HepG2 (cell line): ENCODE measurements around the gene ANKRD53. TPM values are rescaled to one million over a fixed set of nuclear protein-coding genes. Genes with fewer than 3 reads are reported as not detected.
A peak's percentile ranks its signal among the peaks of the same experiment; 100 is the strongest.

Experiments used
- ADNP ChIP-seq: sonication (generic); formaldehyde crosslinking; IDR thresholded peaks from 2 replicates; pipeline ENCODE4 v1.4.0; 2020; ENCODE audit warnings: missing genetic modification reagents
- FOSL2 ChIP-seq: sonication (generic); formaldehyde crosslinking; IDR thresholded peaks from 2 replicates; pipeline ENCODE4 v1.4.0; 2020; ENCODE audit warnings: missing genetic modification reagents
- GABPA ChIP-seq, 2 experiments: IDR thresholded peaks; 2 replicates each; pipeline ENCODE4 v1.6.1; 2011 to 2016; ENCODE audit warnings: low read depth in 2 of 2, low read length in 1 of 2, missing biosample characterization in 1 of 2, missing genetic modification characterization in 1 of 2
- GTF2F1 ChIP-seq: fragments of 150-350 bp; IDR thresholded peaks from 2 replicates; pipeline ENCODE4 v1.6.1; 2014; ENCODE audit warnings: low read length
- KLF6 ChIP-seq: IDR thresholded peaks from 2 replicates; pipeline ENCODE4 v1.8.0; 2016; ENCODE audit warnings: missing biosample characterization, missing genetic modification reagents
- LCORL ChIP-seq, 2 experiments: fragments of 450-650 bp in 1 of 2; sonication (generic) in 1 of 2; formaldehyde crosslinking in 1 of 2; IDR thresholded peaks; 2 replicates each; pipeline versions ENCODE4 v1.5.0 to v1.6.1; 2017 to 2020; ENCODE audit warnings: antibody characterized with exemption in 1 of 2, missing genetic modification reagents in 1 of 2
- MYC ChIP-seq: sonication (generic); formaldehyde crosslinking; IDR thresholded peaks from 2 replicates; pipeline ENCODE4 v1.9.0; 2021; ENCODE audit warnings: missing genetic modification reagents, borderline replicate concordance
- NFIB ChIP-seq: sonication (generic); formaldehyde crosslinking; IDR thresholded peaks from 2 replicates; pipeline ENCODE4 v1.9.0; 2021; ENCODE audit warnings: missing genetic modification reagents, mild to moderate bottlenecking, borderline replicate concordance
- PRMT3 ChIP-seq: sonication (generic); formaldehyde crosslinking; IDR thresholded peaks from 2 replicates; pipeline ENCODE4 v1.8.1; 2022; ENCODE audit warnings: low read depth, mild to moderate bottlenecking, moderate library complexity, missing genetic modification reagents, borderline replicate concordance
- TEAD3 ChIP-seq: optimal IDR thresholded peaks from 2 replicates; pipeline ENCODE3; 2016; ENCODE audit warnings: borderline replicate concordance
- THYN1 ChIP-seq: sonication (generic); formaldehyde crosslinking; IDR thresholded peaks from 2 replicates; pipeline ENCODE4 v1.8.1; 2023; ENCODE audit warnings: low read depth, mild to moderate bottlenecking, moderate library complexity, missing genetic modification reagents, borderline replicate concordance
- ZBTB10 ChIP-seq: sonication (generic); formaldehyde crosslinking; IDR thresholded peaks from 2 replicates; pipeline ENCODE4 v1.4.0; 2020; ENCODE audit warnings: missing genetic modification reagents, borderline replicate concordance
- ZBTB38 ChIP-seq: sonication (generic); formaldehyde crosslinking; IDR thresholded peaks from 2 replicates; pipeline ENCODE4 v1.5.1; 2020; ENCODE audit warnings: mild to moderate bottlenecking, missing genetic modification reagents
- ZNF326 ChIP-seq: sonication (generic); formaldehyde crosslinking; IDR thresholded peaks from 2 replicates; pipeline ENCODE4 v1.4.0; 2020; ENCODE audit warnings: missing genetic modification reagents, borderline replicate concordance
- ZNF512 ChIP-seq: sonication (generic); formaldehyde crosslinking; IDR thresholded peaks from 2 replicates; pipeline ENCODE4 v1.4.0; 2020; ENCODE audit warnings: mild to moderate bottlenecking, missing genetic modification reagents
- ZNF547 ChIP-seq: sonication (generic); formaldehyde crosslinking; IDR thresholded peaks from 2 replicates; pipeline ENCODE4 v1.5.1; 2020; ENCODE audit warnings: mild to moderate bottlenecking, missing genetic modification reagents
- ZNF768 ChIP-seq: sonication (generic); formaldehyde crosslinking; IDR thresholded peaks from 2 replicates; pipeline ENCODE4 v1.4.0; 2020; ENCODE audit warnings: missing genetic modification reagents
- ZNF790 ChIP-seq: sonication (generic); formaldehyde crosslinking; IDR thresholded peaks from 2 replicates; pipeline ENCODE4 v1.8.0; 2022; ENCODE audit warnings: missing genetic modification reagents, mild to moderate bottlenecking, borderline replicate concordance
- polyA plus RNA-seq, 8 experiments: library from polyadenylated mRNA; depleted of rRNA in 3 of 8; stranded (reverse) in 7 of 8; unstranded in 1 of 8; fragments of >200 nt; fragmentation: Illumina TruSeq in 4 of 8; extraction: Trizol in 4 of 8; gene quantifications; 2 replicates each; pipeline versions ENCODE4 v1.2.1 to v1.2.3, GENCODE V29; 2011 to 2016; ENCODE audit warnings: low read depth in 4 of 8, missing spikeins in 1 of 8, mixed read lengths in 1 of 8; ENCODE audit not compliant: insufficient read depth in 1 of 8
- total RNA-seq, 5 experiments: library from RNA; depleted of rRNA; stranded (reverse); fragments of >200 nt; fragmentation: Illumina TruSeq; extraction: Trizol; gene quantifications; 2 replicates each; pipeline ENCODE4 v1.2.3, GENCODE V29; 2016; ENCODE audit warnings: low read depth in 1 of 5
- TF ChIP-seq, protein P1 (sequence below), 2 experiments: sonication (generic) in 1 of 2; formaldehyde crosslinking in 1 of 2; IDR thresholded peaks; 2 replicates each; pipeline versions ENCODE4 v1.4.0 to v1.6.1; 2018 to 2020; ENCODE audit warnings: missing genetic modification reagents in 2 of 2, borderline replicate concordance in 1 of 2, low read depth in 1 of 2, mild to moderate bottlenecking in 1 of 2, missing biosample characterization in 1 of 2
- TF ChIP-seq, protein P2 (sequence below): sonication (generic); formaldehyde crosslinking; IDR thresholded peaks from 2 replicates; pipeline ENCODE4 v1.5.1; 2020; ENCODE audit warnings: mild to moderate bottlenecking, moderate library complexity, missing genetic modification reagents

The ANKRD53 gene
- total and polyA plus RNA-seq, 2 of the 13 experiments (the other 11 are each of a cell fraction or from before 2014, with no cell fraction given): 0.15 TPM; not detected in 1

- TF ChIP-seq, protein P1, sequence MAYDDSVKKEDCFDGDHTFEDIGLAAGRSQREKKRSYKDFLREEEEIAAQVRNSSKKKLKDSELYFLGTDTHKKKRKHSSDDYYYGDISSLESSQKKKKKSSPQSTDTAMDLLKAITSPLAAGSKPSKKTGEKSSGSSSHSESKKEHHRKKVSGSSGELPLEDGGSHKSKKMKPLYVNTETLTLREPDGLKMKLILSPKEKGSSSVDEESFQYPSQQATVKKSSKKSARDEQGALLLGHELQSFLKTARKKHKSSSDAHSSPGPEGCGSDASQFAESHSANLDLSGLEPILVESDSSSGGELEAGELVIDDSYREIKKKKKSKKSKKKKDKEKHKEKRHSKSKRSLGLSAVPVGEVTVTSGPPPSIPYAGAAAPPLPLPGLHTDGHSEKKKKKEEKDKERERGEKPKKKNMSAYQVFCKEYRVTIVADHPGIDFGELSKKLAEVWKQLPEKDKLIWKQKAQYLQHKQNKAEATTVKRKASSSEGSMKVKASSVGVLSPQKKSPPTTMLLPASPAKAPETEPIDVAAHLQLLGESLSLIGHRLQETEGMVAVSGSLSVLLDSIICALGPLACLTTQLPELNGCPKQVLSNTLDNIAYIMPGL (CRISPR knock-in tag; IDR thresholded peaks at IDR 0.05; ENCODE audit: borderline replicate concordance in 1 of 2, low read depth in 1 of 2): peak; percentile 73 to 83; a peak in 2 of 4 replicates
- TF ChIP-seq ZBTB10 (CRISPR knock-in tag): peak; percentile 74; the same call in 1 of the 2 replicates
- no peak for TF ChIP-seq ZNF547 (CRISPR knock-in tag)
- 0 out of 2 replicates have a peak, but pooled peaks have one; percentile 9 for TF ChIP-seq FOSL2 (CRISPR knock-in tag)
- no peak for TF ChIP-seq LCORL (IDR thresholded peaks at IDR 0.05)
- TF ChIP-seq LCORL (CRISPR knock-in tag; IDR thresholded peaks at IDR 0.05): 0 out of 2 replicates have a peak, but pooled peaks have one; percentile 17
- TF ChIP-seq, protein P2, sequence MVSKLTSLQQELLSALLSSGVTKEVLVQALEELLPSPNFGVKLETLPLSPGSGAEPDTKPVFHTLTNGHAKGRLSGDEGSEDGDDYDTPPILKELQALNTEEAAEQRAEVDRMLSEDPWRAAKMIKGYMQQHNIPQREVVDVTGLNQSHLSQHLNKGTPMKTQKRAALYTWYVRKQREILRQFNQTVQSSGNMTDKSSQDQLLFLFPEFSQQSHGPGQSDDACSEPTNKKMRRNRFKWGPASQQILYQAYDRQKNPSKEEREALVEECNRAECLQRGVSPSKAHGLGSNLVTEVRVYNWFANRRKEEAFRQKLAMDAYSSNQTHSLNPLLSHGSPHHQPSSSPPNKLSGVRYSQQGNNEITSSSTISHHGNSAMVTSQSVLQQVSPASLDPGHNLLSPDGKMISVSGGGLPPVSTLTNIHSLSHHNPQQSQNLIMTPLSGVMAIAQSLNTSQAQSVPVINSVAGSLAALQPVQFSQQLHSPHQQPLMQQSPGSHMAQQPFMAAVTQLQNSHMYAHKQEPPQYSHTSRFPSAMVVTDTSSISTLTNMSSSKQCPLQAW (CRISPR knock-in tag): peak; percentile 17; the same call in 1 of the 2 replicates
- TF ChIP-seq ZNF768: peak; percentile 74; the same call in 1 of the 2 replicates
- TF ChIP-seq ZNF790: no peak
- TF ChIP-seq ADNP (CRISPR knock-in tag): 0 out of 2 replicates have a peak, but pooled peaks have one; percentile 59
- peak; percentile 84 for TF ChIP-seq ZBTB38 (CRISPR knock-in tag)
- TF ChIP-seq MYC: peak; percentile 55; the same call in 1 of the 2 replicates
- TF ChIP-seq KLF6: no peak
- no peak for TF ChIP-seq ZNF326 (CRISPR knock-in tag)
- TF ChIP-seq THYN1: no peak
- no peak for TF ChIP-seq PRMT3
- no peak for TF ChIP-seq NFIB (CRISPR knock-in tag)
- TF ChIP-seq GABPA (IDR thresholded peaks at IDR 0.05; ENCODE audit: low read depth, low read length): no peak
- TF ChIP-seq GABPA (CRISPR knock-in tag; IDR thresholded peaks at IDR 0.05; ENCODE audit: low read depth): no peak
- no peak for TF ChIP-seq ZNF512 (CRISPR knock-in tag)
- no peak for TF ChIP-seq GTF2F1
- TF ChIP-seq TEAD3 (CRISPR knock-in tag): peak; percentile 86
Measured at GRCh38 chr2:70964596-70965386, 13.6 kb upstream of the ANKRD53 start (continued).
